CD8-positive, alpha-beta memory T cell (primary cell): ENCODE measurements around the gene HDGFL2. TPM values are rescaled to one million over a fixed set of nuclear protein-coding genes. Genes with fewer than 3 reads are reported as not detected.

ENCODE experiments used
- CTCF ChIA-PET: fragments of 350-600 bp; sonication (Branson Sonifier 250); formaldehyde crosslinking; loops from one replicate; lab custom pipeline; 2021; ENCODE audit warnings: antibody characterized with exemption; lab: Charles Lee
- POLR2A ChIA-PET: fragments of 350-600 bp; sonication (Branson Sonifier 250); formaldehyde crosslinking; loops from one replicate; lab custom pipeline; 2021; ENCODE audit warnings: antibody characterized with exemption; lab: Charles Lee
- DNase-seq, 5 donors: peaks; one replicate each; pipeline versions ENCODE4 v3.0.0 to v3.0.0-alpha.2; 2020 to 2022; ENCODE audit warnings: mixed read lengths in 1 of 5
- H3K27ac ChIP-seq: one replicate; pipeline ENCODE4 v1.7.0; 2013; ENCODE audit warnings: low read depth, mild to moderate bottlenecking, low read length, moderate library complexity
- H3K27me3 ChIP-seq: 2 replicates; pipeline ENCODE4 v1.7.0; 2013; ENCODE audit warnings: low read length, mild to moderate bottlenecking; ENCODE audit not compliant: insufficient read depth, poor library complexity, severe bottlenecking
- H3K36me3 ChIP-seq: 2 replicates; pipeline ENCODE4 v1.7.0; 2013; ENCODE audit warnings: mild to moderate bottlenecking, low read length, moderate library complexity; ENCODE audit not compliant: insufficient read depth
- H3K4me1 ChIP-seq: 2 replicates; pipeline ENCODE4 v1.7.0; 2013; ENCODE audit warnings: mild to moderate bottlenecking, low read length, moderate library complexity; ENCODE audit not compliant: insufficient read depth
- H3K4me3 ChIP-seq: 2 replicates; pipeline ENCODE4 v1.7.0; 2013; ENCODE audit warnings: mild to moderate bottlenecking, low read length
- H3K9me3 ChIP-seq: 2 replicates; pipeline ENCODE4 v1.7.0; 2013; ENCODE audit warnings: mild to moderate bottlenecking, low read length
- H3K27ac Mint-ChIP-seq, 8 donors: one replicate each; pipeline ENCODE4 v1.8.0; 2020 to 2021; ENCODE audit warnings: mixed read lengths in 8 of 8, mild to moderate bottlenecking in 6 of 8, inconsistent platforms in 3 of 8, moderate library complexity in 3 of 8
- H3K27me3 Mint-ChIP-seq, 2 donors: one replicate each; pipeline ENCODE4 v1.8.0; 2020 to 2021; ENCODE audit warnings: mixed read lengths in 2 of 2, mild to moderate bottlenecking in 1 of 2, moderate library complexity in 1 of 2
- H3K36me3 Mint-ChIP-seq, 3 donors: one replicate each; pipeline ENCODE4 v1.8.0; 2020 to 2021; ENCODE audit warnings: mixed read lengths in 3 of 3, inconsistent platforms in 1 of 3, mild to moderate bottlenecking in 1 of 3
- H3K4me1 Mint-ChIP-seq, 3 donors: one replicate each; pipeline ENCODE4 v1.8.0; 2020 to 2021; ENCODE audit warnings: mixed read lengths in 3 of 3, inconsistent platforms in 1 of 3, mild to moderate bottlenecking in 1 of 3
- H3K4me3 Mint-ChIP-seq, 7 donors: one replicate each; pipeline ENCODE4 v1.8.0; 2020 to 2021; ENCODE audit warnings: mixed read lengths in 7 of 7, mild to moderate bottlenecking in 6 of 7, moderate library complexity in 4 of 7, inconsistent platforms in 2 of 7
- H3K9me3 Mint-ChIP-seq, 5 donors: one replicate each; pipeline ENCODE4 v1.8.0; 2020 to 2022; ENCODE audit warnings: mixed read lengths in 5 of 5, mild to moderate bottlenecking in 3 of 5, moderate library complexity in 2 of 5, inconsistent platforms in 1 of 5
- polyA plus RNA-seq: library from polyadenylated mRNA; unstranded; fragments of 300-500 nt; fragmentation: Illumina TruSeq; gene quantifications from one replicate; pipeline ENCODE4 v1.2.3, GENCODE V29; 2021
- total RNA-seq, 2 experiments: library from RNA; stranded (reverse); gene quantifications; one replicate each; pipeline ENCODE4 v1.2.3, GENCODE V29; 2021

HDGFL2 gene
- total and polyA plus RNA-seq, 3 experiments from 2014 or later: 24.9 to 45.4 (median 42.7) TPM

DNA sequence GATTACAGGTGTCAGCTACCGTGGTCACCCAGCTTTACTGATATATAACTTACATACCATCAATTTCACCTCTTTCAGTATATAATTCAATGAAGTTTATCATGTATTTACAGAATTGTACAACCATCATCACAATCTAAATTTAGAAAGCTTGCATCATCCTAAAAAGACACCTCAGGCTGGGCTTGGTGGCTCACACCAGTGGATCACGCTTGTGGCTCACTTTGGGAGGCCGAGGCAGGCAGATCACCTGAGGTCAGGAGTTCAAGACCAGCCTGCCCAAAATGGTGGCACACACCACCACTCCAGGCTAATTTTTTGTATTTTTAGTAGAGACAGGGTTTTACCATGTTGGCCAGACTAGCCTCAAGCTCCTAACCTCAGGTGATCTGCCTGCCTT, 4.3 kb upstream of the HDGFL2 start:
- H3K4me1 Mint-ChIP-seq: peaks cover 5 to 6% (median 6%) of the 10 kb centered on the region in 3 donors
- H3K4me3 Mint-ChIP-seq: peak overlapping the region in 2 of 7 donors; percentile 6 to 54
- Histone ChIP-seq H3K27ac (no peak overlapping the region), H3K9me3 (no peaks in the 10 kb centered on the region), H3K4me3 (no peak overlapping the region), H3K4me1 (peaks cover under 1% of the 10 kb centered on the region), H3K36me3 (no peaks in the 10 kb centered on the region), H3K27me3 (no peaks in the 10 kb centered on the region)
- H3K27me3 Mint-ChIP-seq: no peaks in the 10 kb centered on the region
- ChIA-PET POLR2A (interaction anchor here (0.6 kb wide), 1 partner anchor 120 kb away, joined by 4 read pairs; no protein-coding TSS in a partner anchor), CTCF (no interaction called here)
- H3K9me3 Mint-ChIP-seq: no peaks in the 10 kb centered on the region
- H3K36me3 Mint-ChIP-seq: no peaks in the 10 kb centered on the region
- H3K27ac Mint-ChIP-seq: peak overlapping the region in 2 of 8 donors; percentile 22 to 47
- DNase-seq: no peak

DNA sequence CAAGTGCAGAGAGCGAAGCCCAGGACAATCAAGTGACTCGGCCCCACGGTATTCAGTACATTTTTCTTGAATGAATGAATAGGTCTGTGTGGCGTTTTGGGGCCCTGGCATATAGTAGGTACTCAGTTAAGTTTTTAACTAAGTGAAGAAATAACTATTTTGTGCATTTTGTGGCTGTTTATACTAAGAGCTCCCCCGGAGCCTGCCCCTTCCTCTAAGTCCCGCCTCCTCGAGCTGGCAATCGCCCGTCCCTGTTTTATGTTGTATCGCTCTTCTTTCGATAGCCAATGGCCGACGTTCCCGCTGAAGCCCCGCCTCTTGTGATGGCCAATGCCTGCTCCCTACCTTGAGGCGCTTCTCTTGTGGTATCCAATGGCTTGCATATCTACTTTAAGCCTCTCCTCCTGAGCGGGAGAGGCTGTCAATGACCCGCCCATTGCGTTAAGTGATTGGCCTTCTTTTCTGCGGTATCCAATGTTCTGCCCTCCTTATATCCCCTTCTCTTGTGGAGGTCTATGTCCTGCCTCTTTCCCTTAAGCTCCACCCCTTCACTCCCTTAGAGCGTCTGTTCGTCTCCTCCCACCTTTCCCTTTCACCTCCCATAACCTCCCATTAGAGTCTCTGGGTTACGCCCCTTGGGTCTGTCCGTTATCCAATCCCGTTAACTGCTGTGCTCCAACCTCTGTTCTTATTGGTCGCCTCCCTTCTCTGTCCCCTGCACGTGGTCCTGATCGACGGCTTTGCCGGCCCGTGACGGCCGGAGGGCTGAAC, 509 bp upstream of the HDGFL2 start:
- Histone ChIP-seq H3K27ac (peak overlapping the region; percentile 71), H3K9me3 (no peaks in the 10 kb centered on the region), H3K4me3 (peak overlapping the region; percentile 61), H3K4me1 (peaks cover 17% of the 10 kb centered on the region), H3K27me3 (no peaks in the 10 kb centered on the region), H3K36me3 (peaks cover 2% of the 10 kb centered on the region)
- peaks cover 15 to 25% (median 22%) of the 10 kb centered on the region in 3 donors for H3K4me1 Mint-ChIP-seq
- ChIA-PET POLR2A (interaction anchor here (1.0 to 1.6 kb wide), 8 partner anchors 14 to 225 kb away, joined by 3 to 13 read pairs (median 4); partner anchors contain the start of genes CHAF1A, MPND, SH3GL1 and UBXN6), CTCF (interaction anchor here (1.0 to 2.1 kb wide), 9 partner anchors 11 to 484 kb away, joined by 3 to 5 read pairs (median 3); partner anchors contain the start of genes SH3GL1 and YJU2)
- H3K36me3 Mint-ChIP-seq: peaks cover 0 to 8% (median 2%) of the 10 kb centered on the region in 3 donors
- no peak overlapping the region for H3K27ac Mint-ChIP-seq
- no peaks in the 10 kb centered on the region for H3K9me3 Mint-ChIP-seq
- DNase-seq: peak; percentile 95 to 99 (median 98)
- H3K4me3 Mint-ChIP-seq: no peak overlapping the region
- no peaks in the 10 kb centered on the region for H3K27me3 Mint-ChIP-seq

DNA sequence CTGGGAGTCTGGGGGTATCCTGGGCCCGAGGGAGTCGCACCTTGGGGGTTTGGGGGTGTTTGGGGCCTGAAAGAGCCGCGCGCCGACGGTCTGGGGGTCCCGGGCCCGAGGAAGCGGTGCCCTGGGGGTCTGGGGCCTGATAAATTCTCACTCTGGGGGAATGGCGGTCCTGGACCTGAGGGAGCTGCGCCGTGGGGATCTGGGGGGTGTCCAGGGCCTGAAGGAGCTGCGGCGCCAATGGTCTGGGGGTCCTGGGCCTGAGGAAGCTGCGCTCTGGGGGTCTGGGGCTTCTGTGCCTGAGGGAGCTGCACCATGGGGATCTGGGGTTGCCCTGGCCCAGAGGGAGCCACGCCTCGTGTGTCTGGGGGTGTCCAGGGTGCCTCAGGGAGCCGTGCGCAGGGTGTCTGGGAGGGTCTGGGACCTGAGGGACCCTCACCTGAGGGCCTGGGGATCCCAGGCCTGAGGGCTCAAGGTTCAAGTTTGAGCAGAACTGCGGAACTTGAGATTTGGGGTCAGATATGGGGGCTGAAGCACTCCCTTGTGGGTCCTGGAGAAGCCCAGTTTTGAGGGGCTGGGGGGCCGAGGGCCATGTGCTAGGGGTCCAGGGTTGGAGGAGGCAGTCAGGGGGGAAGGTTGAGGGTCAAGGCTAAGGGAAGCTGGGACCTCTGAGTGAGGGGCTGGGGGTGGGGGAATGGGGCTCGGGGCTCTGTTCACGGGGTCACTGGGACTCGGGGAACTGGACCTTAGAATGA, 1.1 kb downstream of the HDGFL2 start:
- no peak for DNase-seq
- H3K9me3 ChIP-seq: no peaks in the 10 kb centered on the region
- peak overlapping the region; percentile 63 to 88 (median 79) for H3K4me3 Mint-ChIP-seq
- H3K36me3 Mint-ChIP-seq: peaks cover 0 to 22% (median 5%) of the 10 kb centered on the region in 3 donors
- no peaks in the 10 kb centered on the region for H3K27me3 Mint-ChIP-seq
- ChIA-PET POLR2A (interaction anchor here (0.7 kb wide), 1 partner anchor 385 kb away, joined by 7 read pairs; no protein-coding TSS in a partner anchor), CTCF (no interaction called here)
- no peaks in the 10 kb centered on the region for H3K27me3 ChIP-seq
- H3K27ac ChIP-seq: peak overlapping the region; percentile 69
- no peaks in the 10 kb centered on the region for H3K9me3 Mint-ChIP-seq
- H3K4me3 ChIP-seq: peak overlapping the region; percentile 50
- peaks cover 17% of the 10 kb centered on the region for H3K4me1 ChIP-seq
- H3K4me1 Mint-ChIP-seq: peaks cover 15 to 25% (median 22%) of the 10 kb centered on the region in 3 donors
- peak overlapping the region in 4 of 8 donors; percentile 56 to 76 (median 64) for H3K27ac Mint-ChIP-seq
- H3K36me3 ChIP-seq: peaks cover 6% of the 10 kb centered on the region

DNA sequence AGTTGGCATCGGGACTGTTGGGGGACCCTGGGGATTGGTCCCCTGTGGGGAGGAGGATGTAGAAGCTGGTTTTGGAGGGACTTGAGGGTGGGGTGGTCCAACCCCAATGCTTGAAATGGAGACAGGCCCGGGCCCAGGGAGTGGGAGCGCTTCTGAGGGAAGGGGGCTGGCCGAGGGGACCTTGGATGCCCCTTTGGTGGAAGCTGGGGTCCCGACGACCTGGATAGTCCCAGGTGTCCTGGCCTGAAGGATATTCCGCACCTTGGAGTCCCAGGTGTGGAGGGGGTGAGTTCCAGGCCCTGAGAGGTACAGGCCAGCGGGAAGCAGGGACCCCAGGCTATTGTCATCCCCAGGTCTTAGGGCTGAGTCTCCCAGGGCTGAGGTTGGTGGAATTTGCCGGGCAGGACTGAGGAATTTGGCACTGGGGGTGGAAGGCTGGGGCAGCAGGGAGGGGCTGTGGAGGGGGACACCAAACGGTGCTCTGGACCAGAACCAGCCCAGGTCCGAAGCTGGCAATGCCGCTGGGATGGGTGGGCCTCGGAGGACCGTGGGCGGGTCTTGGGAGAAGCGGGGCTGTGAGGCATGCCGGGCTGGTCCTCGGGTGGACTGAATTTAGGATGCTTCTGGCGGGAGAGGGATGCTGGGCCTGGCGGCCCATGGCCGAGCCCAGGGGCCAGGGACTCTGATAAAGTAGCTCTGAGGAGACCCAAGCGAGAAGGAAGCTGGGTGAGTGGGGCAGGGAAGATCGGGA, 1.8 kb downstream of the HDGFL2 start:
- POLR2A ChIA-PET: interaction anchor here (0.5 kb wide), 1 partner anchor 951 kb away, joined by 4 read pairs; no protein-coding TSS in a partner anchor
- H3K36me3 Mint-ChIP-seq: peaks cover 0 to 25% (median 5%) of the 10 kb centered on the region in 3 donors
- H3K4me3 Mint-ChIP-seq: peak overlapping the region; percentile 58 to 82 (median 73)
- no peaks in the 10 kb centered on the region for H3K27me3 ChIP-seq
- no peaks in the 10 kb centered on the region for H3K9me3 Mint-ChIP-seq
- no peak for DNase-seq
- H3K4me1 ChIP-seq: peaks cover 17% of the 10 kb centered on the region
- H3K27ac Mint-ChIP-seq: peak overlapping the region in 3 of 8 donors; percentile 21 to 76 (median 52)
- no peaks in the 10 kb centered on the region for H3K27me3 Mint-ChIP-seq
- H3K27ac ChIP-seq: no peak overlapping the region
- H3K4me3 ChIP-seq: no peak overlapping the region
- CTCF ChIA-PET: no interaction called here
- peaks cover 15 to 25% (median 22%) of the 10 kb centered on the region in 3 donors for H3K4me1 Mint-ChIP-seq
- no peaks in the 10 kb centered on the region for H3K9me3 ChIP-seq
- H3K36me3 ChIP-seq: peaks cover 6% of the 10 kb centered on the region

DNA sequence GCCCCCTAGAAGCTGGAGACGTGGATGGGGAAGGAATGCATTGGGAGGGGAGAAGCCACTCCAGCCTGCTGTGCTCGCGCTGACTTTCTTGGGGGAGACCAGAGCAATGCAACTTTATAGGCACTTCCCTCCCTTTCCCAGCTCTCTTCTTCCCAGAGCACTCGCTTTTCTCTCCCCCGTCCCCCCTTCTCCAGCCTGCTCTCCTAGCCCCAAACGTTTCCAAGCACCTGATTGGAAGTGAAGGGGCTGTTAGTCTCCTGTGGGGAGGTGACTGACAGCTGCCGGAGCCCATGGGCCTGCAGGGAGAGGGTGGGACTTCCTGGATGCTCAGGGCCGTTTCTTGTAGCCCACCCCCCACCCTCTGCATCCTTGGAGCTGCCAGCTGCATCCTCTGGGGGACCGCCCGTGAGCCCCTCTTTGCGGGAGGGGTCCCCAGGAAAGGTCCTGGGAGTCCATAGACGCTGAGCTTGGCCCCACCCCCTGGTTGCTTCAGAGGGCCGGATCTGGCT, 2.5 kb downstream of the HDGFL2 start:
- peaks cover 15 to 25% (median 22%) of the 10 kb centered on the region in 3 donors for H3K4me1 Mint-ChIP-seq
- ChIA-PET POLR2A (interaction anchor here (0.5 kb wide), 1 partner anchor 951 kb away, joined by 4 read pairs; no protein-coding TSS in a partner anchor), CTCF (no interaction called here)
- H3K27ac ChIP-seq: no peak overlapping the region
- H3K36me3 Mint-ChIP-seq: peaks cover 0 to 25% (median 5%) of the 10 kb centered on the region in 3 donors
- H3K4me3 ChIP-seq: no peak overlapping the region
- no peaks in the 10 kb centered on the region for H3K27me3 Mint-ChIP-seq
- no peaks in the 10 kb centered on the region for H3K9me3 ChIP-seq
- H3K9me3 Mint-ChIP-seq: no peaks in the 10 kb centered on the region
- DNase-seq: peak in 1 of 5 donors; percentile 12
- H3K4me1 ChIP-seq: peaks cover 17% of the 10 kb centered on the region
- peaks cover 6% of the 10 kb centered on the region for H3K36me3 ChIP-seq
- H3K27ac Mint-ChIP-seq: peak overlapping the region in 3 of 8 donors; percentile 21 to 68 (median 52)
- peak overlapping the region in 6 of 7 donors; percentile 32 to 78 (median 58) for H3K4me3 Mint-ChIP-seq
- H3K27me3 ChIP-seq: no peaks in the 10 kb centered on the region

DNA sequence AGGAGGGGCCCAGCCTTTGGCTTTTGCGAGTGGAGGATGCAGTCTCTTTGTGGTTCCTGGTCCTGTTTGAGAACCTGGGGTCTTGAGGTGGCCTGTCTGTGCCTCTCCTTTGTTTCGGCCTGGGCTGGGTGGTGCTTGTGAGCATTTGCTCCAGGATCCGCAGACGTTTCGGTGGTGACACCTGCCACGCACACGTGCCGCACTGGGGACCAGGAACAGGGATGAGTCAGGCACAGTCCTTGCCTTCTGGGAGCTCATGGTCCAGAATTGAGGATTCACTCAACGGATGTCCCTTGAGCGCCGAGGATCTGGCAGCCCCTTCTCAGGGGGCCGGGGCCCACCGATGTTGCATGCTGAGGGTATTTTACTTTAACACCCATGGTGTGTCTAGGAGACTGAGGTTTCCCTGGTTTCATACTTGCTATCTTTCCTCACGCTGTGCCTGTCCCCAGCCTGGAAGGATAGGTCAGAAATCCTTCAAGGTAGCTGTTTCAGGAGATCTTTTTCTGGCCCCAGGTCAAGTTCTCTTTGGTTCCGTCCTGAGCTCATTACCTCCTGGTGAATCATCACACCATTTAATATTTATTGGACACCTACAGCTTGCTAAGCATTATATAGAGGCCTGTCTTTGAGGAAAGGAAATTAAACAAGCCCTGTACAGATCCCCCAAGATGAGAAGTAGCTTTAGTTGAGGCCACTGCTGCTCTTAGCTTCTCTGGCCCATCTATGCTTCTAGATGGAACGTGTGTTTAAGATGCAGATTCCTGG, 5.1 kb downstream of the HDGFL2 start:
- H3K4me1 ChIP-seq: peaks cover 17% of the 10 kb centered on the region
- H3K36me3 ChIP-seq: peaks cover 6% of the 10 kb centered on the region
- no peaks in the 10 kb centered on the region for H3K9me3 ChIP-seq
- H3K27ac ChIP-seq: no peak overlapping the region
- Mint-ChIP-seq H3K4me1 (peaks cover 11 to 19% (median 16%) of the 10 kb centered on the region in 3 donors), H3K27ac (peak overlapping the region in 1 of 8 donors; percentile 17), H3K27me3 (no peaks in the 10 kb centered on the region), H3K9me3 (no peaks in the 10 kb centered on the region), H3K36me3 (peaks cover 0 to 27% (median 5%) of the 10 kb centered on the region in 3 donors), H3K4me3 (peak overlapping the region in 1 of 7 donors; percentile 1)
- DNase-seq: no peak
- H3K4me3 ChIP-seq: no peak overlapping the region
- POLR2A ChIA-PET: no interaction called here
- no peaks in the 10 kb centered on the region for H3K27me3 ChIP-seq
- CTCF ChIA-PET: interaction anchor here (0.6 kb wide), 1 partner anchor 201 kb away, joined by 4 read pairs; no protein-coding TSS in a partner anchor
